H1 (cell line): ENCODE results near the gene CENPB. TPM values are rescaled to one million over a fixed set of nuclear protein-coding genes. Genes with fewer than 3 reads are reported as not detected.

Experiments used
- CTCF ChIA-PET: fragments of 300-600 bp; sonication (Branson Sonifier 250); formaldehyde crosslinking; loops from one replicate; lab custom pipeline; 2021; ENCODE audit not compliant: partially characterized antibody; lab: Charles Lee
- POLR2A ChIA-PET: fragments of 300-600 bp; sonication (Branson Sonifier 250); formaldehyde crosslinking; loops from one replicate; lab custom pipeline; 2021; ENCODE audit warnings: inconsistent platforms; ENCODE audit not compliant: partially characterized antibody; lab: Charles Lee
- DNase-seq, 2 experiments: peaks; one replicate each; pipeline versions ENCODE4 v3.0.0 to v3.0.0-alpha.2; 2010 to 2022; ENCODE audit warnings: low spot score in 2 of 2, low read depth in 1 of 2, mixed read lengths in 1 of 2
- FAIRE-seq: peaks from 2 replicates; lab custom pipeline; 2011; peaks lifted over from hg19 to GRCh38; lab: Jason Lieb, UNC
- H2AFZ ChIP-seq: 2 replicates; pipeline ENCODE4 v1.8.1; 2012; ENCODE audit warnings: low read length, inconsistent platforms
- H2AK5ac ChIP-seq: 2 replicates; pipeline ENCODE4 v1.6.1; 2013; ENCODE audit warnings: low read depth, low read length
- H2BK120ac ChIP-seq: replicated peaks from 2 replicates; pipeline ENCODE3; 2013; ENCODE audit warnings: low read depth, low read length, inconsistent platforms
- H2BK12ac ChIP-seq: 2 replicates; pipeline ENCODE4 v1.6.1; 2013; ENCODE audit warnings: low read depth, low read length
- H2BK15ac ChIP-seq: 2 replicates; pipeline ENCODE4 v1.6.1; 2013; ENCODE audit warnings: low read length
- H2BK20ac ChIP-seq: 2 replicates; pipeline ENCODE4 v1.6.1; 2013; ENCODE audit warnings: low read length
- H2BK5ac ChIP-seq: 2 replicates; pipeline ENCODE4 v1.6.1; 2013; ENCODE audit warnings: low read depth, low read length
- H3K14ac ChIP-seq: 2 replicates; pipeline ENCODE4 v1.6.1; 2013; ENCODE audit warnings: inconsistent platforms; ENCODE audit not compliant: insufficient read length
- H3K18ac ChIP-seq: 2 replicates; pipeline ENCODE4 v1.6.1; 2013; ENCODE audit warnings: low read length; ENCODE audit errors: extremely low read depth
- H3K23ac ChIP-seq: 2 replicates; pipeline ENCODE4 v1.6.1; 2013; ENCODE audit warnings: inconsistent platforms; ENCODE audit not compliant: insufficient read length
- H3K23me2 ChIP-seq: 2 replicates; pipeline ENCODE4 v1.6.1; 2013; ENCODE audit warnings: low read depth, low read length
- H3K27ac ChIP-seq: 2 replicates; pipeline ENCODE4 v1.6.1; 2011; ENCODE audit warnings: low read depth, low read length, inconsistent platforms
- H3K27me3 ChIP-seq, 4 experiments: replicated peaks in 1 of 4; 1 replicate in 1 of 4; 2 replicates in 3 of 4; pipeline versions ENCODE4 v1.6.1 to v1.8.1; 2011 to 2013; ENCODE audit warnings: low read length in 3 of 4, mild to moderate bottlenecking in 3 of 4, inconsistent platforms in 2 of 4, mixed read lengths in 2 of 4, moderate library complexity in 1 of 4; ENCODE audit not compliant: control insufficient read depth in 3 of 4, insufficient read depth in 3 of 4; ENCODE audit errors: extremely low read depth in 1 of 4
- H3K36me3 ChIP-seq, 4 experiments: 2 replicates each; pipeline versions ENCODE4 v1.6.1 to v1.8.1; 2011 to 2013; ENCODE audit warnings: mild to moderate bottlenecking in 4 of 4, low read length in 3 of 4, moderate library complexity in 2 of 4, control low read depth in 1 of 4, inconsistent platforms in 1 of 4; ENCODE audit not compliant: insufficient read depth in 4 of 4, control insufficient read depth in 2 of 4
- H3K4ac ChIP-seq: replicated peaks from 2 replicates; pipeline ENCODE3; 2013; ENCODE audit warnings: low read length, low read depth, mixed read lengths, inconsistent platforms; ENCODE audit not compliant: insufficient read length
- H3K4me1 ChIP-seq, 4 experiments: replicated peaks in 1 of 4; 1 replicate in 1 of 4; 2 replicates in 3 of 4; pipeline versions ENCODE4 v1.6.1 to v1.8.1; 2011 to 2013; ENCODE audit warnings: low read length in 3 of 4, inconsistent platforms in 2 of 4, mixed read lengths in 1 of 4; ENCODE audit not compliant: insufficient read depth in 4 of 4, control insufficient read depth in 3 of 4
- H3K4me2 ChIP-seq, 2 experiments: 2 replicates each; pipeline versions ENCODE4 v1.6.1 to v1.8.1; 2011 to 2013; ENCODE audit warnings: low read depth in 2 of 2, low read length in 2 of 2, control low read depth in 1 of 2, inconsistent platforms in 1 of 2, mild to moderate bottlenecking in 1 of 2; ENCODE audit not compliant: insufficient read depth in 1 of 2
- H3K4me3 ChIP-seq, 4 experiments: fragments of 200-600, 300-600 bp in 1 of 4; sonication (generic), shearing (Covaris generic), sonication (Bioruptor Twin) in 1 of 4; 2 replicates each; pipeline versions ENCODE4 v1.5.1 to v1.8.1; 2011 to 2016; ENCODE audit warnings: low read length in 4 of 4, low read depth in 3 of 4, control low read depth in 2 of 4, inconsistent platforms in 2 of 4, mild to moderate bottlenecking in 2 of 4, mixed read lengths in 1 of 4, moderate library complexity in 1 of 4; ENCODE audit not compliant: insufficient read depth in 2 of 4; ENCODE audit errors: extremely low read depth in 1 of 4
- H3K56ac ChIP-seq: replicated peaks from 2 replicates; pipeline ENCODE3; 2013; ENCODE audit warnings: low read depth, mild to moderate bottlenecking, mixed read lengths, low read length, inconsistent platforms; ENCODE audit not compliant: insufficient read length
- H3K79me1 ChIP-seq: 2 replicates; pipeline ENCODE4 v1.6.1; 2013; ENCODE audit warnings: low read depth, low read length, control low read depth
- H3K79me2 ChIP-seq, 2 experiments: 2 replicates each; pipeline versions ENCODE4 v1.6.1 to v1.8.1; 2012 to 2013; ENCODE audit warnings: low read length in 2 of 2, mild to moderate bottlenecking in 2 of 2, inconsistent platforms in 1 of 2; ENCODE audit not compliant: insufficient read depth in 2 of 2, control insufficient read depth in 1 of 2
- H3K9ac ChIP-seq, 4 experiments: replicated peaks in 1 of 4; 1 replicate in 1 of 4; 2 replicates in 3 of 4; pipeline versions ENCODE4 v1.6.1 to v1.8.1; 2011 to 2013; ENCODE audit warnings: low read depth in 3 of 4, low read length in 3 of 4, control low read depth in 2 of 4, mild to moderate bottlenecking in 2 of 4, moderate library complexity in 2 of 4, inconsistent platforms in 1 of 4; ENCODE audit errors: extremely low read depth in 1 of 4
- H3K9me3 ChIP-seq, 2 experiments: 2 replicates each; pipeline versions ENCODE4 v1.6.1 to v1.8.1; 2012 to 2013; ENCODE audit warnings: mild to moderate bottlenecking in 2 of 2, moderate library complexity in 2 of 2, control low read depth in 1 of 2, inconsistent platforms in 1 of 2, low read depth in 1 of 2, low read length in 1 of 2, mixed read lengths in 1 of 2; ENCODE audit not compliant: insufficient read depth in 2 of 2
- H4K20me1 ChIP-seq, 2 experiments: replicated peaks in 1 of 2; 2 replicates each; pipeline versions ENCODE3 to v1.8.1; 2011 to 2013; ENCODE audit warnings: inconsistent platforms in 2 of 2, low read length in 2 of 2, mild to moderate bottlenecking in 1 of 2; ENCODE audit not compliant: insufficient read depth in 2 of 2, control insufficient read depth in 1 of 2
- H4K5ac ChIP-seq: 2 replicates; pipeline ENCODE4 v1.6.1; 2013; ENCODE audit warnings: low read length, low read depth, mixed read lengths, inconsistent platforms; ENCODE audit not compliant: insufficient read length
- H4K8ac ChIP-seq: 2 replicates; pipeline ENCODE4 v1.8.0; 2013; ENCODE audit warnings: mild to moderate bottlenecking, moderate library complexity, low read length, inconsistent platforms; ENCODE audit not compliant: insufficient read depth; ENCODE audit errors: extremely low read depth
- H4K91ac ChIP-seq: replicated peaks from 2 replicates; pipeline ENCODE3; 2013; ENCODE audit warnings: low read length, mixed read lengths, inconsistent platforms; ENCODE audit not compliant: insufficient read length
- WGBS, 2 experiments: shearing (Covaris generic) in 1 of 2; methylation state at CpG; one replicate each; pipeline versions ENCODE4 v1.1.6 to v1.1.7; 2013 to 2015; ENCODE audit warnings: low lambda C conversion rate in 2 of 2, mixed read lengths in 2 of 2, inconsistent platforms in 1 of 2, low coverage in 1 of 2, missing lambda C conversion rate in 1 of 2; ENCODE audit not compliant: insufficient replicate concordance in 2 of 2, insufficient coverage in 1 of 2, insufficient read length in 1 of 2; ENCODE audit errors: extremely low coverage in 1 of 2, missing lambda C conversion rate in 1 of 2; 5-methylcytosine and 5-hydroxymethylcytosine counted together
- polyA plus RNA-seq, 7 experiments: library from polyadenylated mRNA; depleted of rRNA in 3 of 7; stranded (reverse) in 5 of 7; unstranded in 2 of 7; fragments of >200 nt in 5 of 7; fragments of 200-250 nt in 2 of 7; gene quantifications; 1 replicate in 5 of 7; 2 replicates in 1 of 7; 4 replicates in 1 of 7; pipeline versions ENCODE4 v1.2.1 to v1.2.3, GENCODE V29; 2011 to 2013; ENCODE audit warnings: missing spikeins in 2 of 7, mixed read lengths in 2 of 7
- total RNA-seq: library from RNA; stranded (reverse); fragmentation: NEBNext Ultra II Directional; extraction: Animal tissue kit (Norgen Biotek cat#: 25700); gene quantifications from 2 replicates; pipeline ENCODE4 v1.2.1, GENCODE V29; 2021

The CENPB gene
- total and polyA plus RNA-seq, 2 of the 8 experiments (the other 6 are each of a cell fraction or from before 2014, with no cell fraction given), result 17.7 to 51.6 TPM

GRCh38 chr20:3759316-3759823, 27.2 kb downstream of the CENPB start:
- H3K4ac ChIP-seq, result no peak overlapping the region
- no peak overlapping the region for H2BK12ac ChIP-seq
- H3K9me3 ChIP-seq, result no peaks in the 10 kb centered on the region
- no peak for DNase-seq
- no peak overlapping the region for H3K27ac ChIP-seq
- ChIA-PET POLR2A (interaction anchor here (0.7 to 3.4 kb wide), 5 partner anchors 9 to 127 kb away, joined by 3 to 13 read pairs (median 5); partner anchors contain the start of gene ADISSP), CTCF (interaction anchor here (0.9 to 18.6 kb wide), 6 partner anchors 4 to 83 kb away, joined by 3 to 277 read pairs (median 116); partner anchors contain the start of genes ADISSP and HSPA12B)
- no peak overlapping the region for H3K18ac ChIP-seq
- H3K79me1 ChIP-seq, result peaks cover 10% of the 10 kb centered on the region
- H2BK15ac ChIP-seq, result no peak overlapping the region
- no peaks in the 10 kb centered on the region for H3K27me3 ChIP-seq
- no peaks in the 10 kb centered on the region for H3K23me2 ChIP-seq
- no peak for FAIRE-seq
- H3K9ac ChIP-seq, result no peak overlapping the region; a peak in 1 of 7 replicates
- H4K91ac ChIP-seq, result no peak overlapping the region
- peaks cover 6 to 17% of the 10 kb centered on the region in 2 experiments for H4K20me1 ChIP-seq
- H2BK20ac ChIP-seq, result no peak overlapping the region
- H4K5ac ChIP-seq, result no peak overlapping the region
- H3K4me3 ChIP-seq, result no peak overlapping the region
- no peak overlapping the region for H2AK5ac ChIP-seq
- H3K56ac ChIP-seq, result no peak overlapping the region
- H2AFZ ChIP-seq, result no peak overlapping the region
- no peaks in the 10 kb centered on the region for H3K4me1 ChIP-seq
- no peak overlapping the region for H4K8ac ChIP-seq
- 90% methylated on average over 11 of the region's 11 CpGs; no CpG with 5 or more reads in 1 of the 2 experiments for WGBS, 2 experiments
- no peak overlapping the region for H3K14ac ChIP-seq
- no peak overlapping the region for H2BK5ac ChIP-seq
- H3K4me2 ChIP-seq, result no peak overlapping the region
- peaks cover 0 to 5% of the 10 kb centered on the region in 2 experiments; a peak in 1 of 4 replicates for H3K79me2 ChIP-seq
- peaks cover 0 to 15% (median 2%) of the 10 kb centered on the region in 4 experiments; a peak in 5 of 8 replicates for H3K36me3 ChIP-seq
- no peak overlapping the region for H3K23ac ChIP-seq
- H2BK120ac ChIP-seq, result no peak overlapping the region
